Stimulated activated CD4-positive, alpha-beta T cell treated with anti-CD3 and anti-CD28 coated beads, Interleukin-12 subunit alpha, Interleukin-12 subunit beta, amount 100 ng/mL, for 48 hours (primary cell): ENCODE measurements around the gene ATAD3B.
"Not testable (repeated sequence)": the region's sequence is repeated elsewhere in the genome, so short reads cannot be mapped to it uniquely, and the experiment has no call there.

Experiments
- DNase-seq, 3 donors: peaks; one replicate each; pipeline ENCODE4 v3.0.0-alpha.2; 2020; ENCODE audit warnings: low read depth in 2 of 3, low spot score in 1 of 3

ATAD3B gene

GRCh38 chr1:1509465-1509850, 37.9 kb downstream of the ATAD3B start:
- DNase-seq: not testable (repeated sequence)

- DNase-seq: no peak
Measured at GRCh38 chr1:1510912-1511532, 39.5 kb downstream of the ATAD3B start.

GRCh38 chr1:1511533-1512285, 40.1 kb downstream of the ATAD3B start, which contains the start of gene ATAD3A:
Gene ATAD3A (plus strand): TSS chr1:1512162. CDS start chr1:1512269, 107 bp downstream.
- DNase-seq: peak; percentile 92 to 97 (median 95)

GRCh38 chr1:1512425-1512824, 40.9 kb downstream of the ATAD3B start:
- not testable (repeated sequence) for DNase-seq

GRCh38 chr1:1513675-1514074, 42.1 kb downstream of the ATAD3B start:
- not testable (repeated sequence) for DNase-seq

GRCh38 chr1:1514376-1514775, 42.8 kb downstream of the ATAD3B start:
- not testable (repeated sequence) for DNase-seq

GRCh38 chr1:1516923-1517322, 45.4 kb downstream of the ATAD3B start:
- not testable (repeated sequence) for DNase-seq

GRCh38 chr1:1517973-1518620, 46.5 kb downstream of the ATAD3B start:
- no peak for DNase-seq

GRCh38 chr1:1518621-1519007, 47.0 kb downstream of the ATAD3B start:
- DNase-seq: not testable (repeated sequence)

GRCh38 chr1:1519805-1520505, 48.4 kb downstream of the ATAD3B start:
- DNase-seq: not testable (repeated sequence)

GRCh38 chr1:1521331-1521730, 49.8 kb downstream of the ATAD3B start:
- DNase-seq: no peak

GRCh38 chr1:1522536-1522935, 51.0 kb downstream of the ATAD3B start:
- DNase-seq: not testable (repeated sequence)

GRCh38 chr1:1523226-1523625, 51.7 kb downstream of the ATAD3B start:
- not testable (repeated sequence) for DNase-seq

GRCh38 chr1:1523651-1524050, 52.1 kb downstream of the ATAD3B start:
- DNase-seq: not testable (repeated sequence)

GRCh38 chr1:1524750-1525383, 53.3 kb downstream of the ATAD3B start:
- not testable (repeated sequence) for DNase-seq

- not testable (repeated sequence) for DNase-seq
Measured at GRCh38 chr1:1526476-1526875, 54.9 kb downstream of the ATAD3B start.

- no peak for DNase-seq
Measured at GRCh38 chr1:1527092-1527816, 55.7 kb downstream of the ATAD3B start.

GRCh38 chr1:1528301-1529267, 57.0 kb downstream of the ATAD3B start:
- no peak for DNase-seq

GRCh38 chr1:1529321-1529720, 57.8 kb downstream of the ATAD3B start:
- no peak for DNase-seq
